ENCODE results near the gene BAIAP2.

DNA sequence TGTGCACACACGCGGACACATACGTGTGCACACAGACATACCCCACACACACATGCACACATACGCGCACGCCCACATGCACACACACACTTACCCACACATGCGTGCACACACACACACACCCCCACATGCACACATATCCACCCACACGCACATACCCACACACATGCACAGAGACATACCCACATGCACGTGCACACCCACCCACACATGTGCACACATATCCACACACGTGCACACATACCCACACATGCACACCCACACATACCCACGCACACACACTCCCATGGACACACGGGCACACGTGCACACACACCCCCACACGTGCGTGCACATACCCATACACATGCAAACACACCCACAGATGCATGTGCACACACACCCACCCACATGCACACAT lies 103.1 kb downstream of the BAIAP2 start:
- TF ChIP-seq, protein P1, sequence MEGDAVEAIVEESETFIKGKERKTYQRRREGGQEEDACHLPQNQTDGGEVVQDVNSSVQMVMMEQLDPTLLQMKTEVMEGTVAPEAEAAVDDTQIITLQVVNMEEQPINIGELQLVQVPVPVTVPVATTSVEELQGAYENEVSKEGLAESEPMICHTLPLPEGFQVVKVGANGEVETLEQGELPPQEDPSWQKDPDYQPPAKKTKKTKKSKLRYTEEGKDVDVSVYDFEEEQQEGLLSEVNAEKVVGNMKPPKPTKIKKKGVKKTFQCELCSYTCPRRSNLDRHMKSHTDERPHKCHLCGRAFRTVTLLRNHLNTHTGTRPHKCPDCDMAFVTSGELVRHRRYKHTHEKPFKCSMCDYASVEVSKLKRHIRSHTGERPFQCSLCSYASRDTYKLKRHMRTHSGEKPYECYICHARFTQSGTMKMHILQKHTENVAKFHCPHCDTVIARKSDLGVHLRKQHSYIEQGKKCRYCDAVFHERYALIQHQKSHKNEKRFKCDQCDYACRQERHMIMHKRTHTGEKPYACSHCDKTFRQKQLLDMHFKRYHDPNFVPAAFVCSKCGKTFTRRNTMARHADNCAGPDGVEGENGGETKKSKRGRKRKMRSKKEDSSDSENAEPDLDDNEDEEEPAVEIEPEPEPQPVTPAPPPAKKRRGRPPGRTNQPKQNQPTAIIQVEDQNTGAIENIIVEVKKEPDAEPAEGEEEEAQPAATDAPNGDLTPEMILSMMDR (IDR thresholded peaks at IDR 0.05 in 8 of 11, conservative IDR thresholded peaks at IDR 0.05 in 3 of 11) = no peak
- no peak for TF ChIP-seq POLR2AphosphoS5 (IDR thresholded peaks at IDR 0.05)
